Endodermal cell (in vitro differentiated cells): ENCODE results near the gene ABCB1. TPM values are rescaled to one million over a fixed set of nuclear protein-coding genes. Genes with fewer than 3 reads are reported as not detected.

Experiments used
- DNase-seq: peaks from one replicate; pipeline ENCODE4 v3.0.0-alpha.2; 2017
- H3K27ac ChIP-seq: 2 replicates; pipeline ENCODE4 v1.5.1; 2013; ENCODE audit warnings: mild to moderate bottlenecking, low read depth, low read length, moderate library complexity
- H3K27me3 ChIP-seq: 2 replicates; pipeline ENCODE4 v1.6.1; 2013; ENCODE audit warnings: mild to moderate bottlenecking, low read length, moderate library complexity; ENCODE audit not compliant: insufficient read depth, control insufficient read depth, poor library complexity, severe bottlenecking
- H3K36me3 ChIP-seq: 2 replicates; pipeline ENCODE4 v1.7.0; 2013; ENCODE audit warnings: mild to moderate bottlenecking, low read length, moderate library complexity; ENCODE audit not compliant: control insufficient read depth, insufficient read depth
- H3K4me1 ChIP-seq: one replicate; pipeline ENCODE4 v1.7.0; 2013; ENCODE audit warnings: low read length; ENCODE audit not compliant: control insufficient read depth, insufficient read depth
- H3K4me3 ChIP-seq: 2 replicates; pipeline ENCODE4 v1.5.1; 2013; ENCODE audit warnings: mild to moderate bottlenecking, low read length, moderate library complexity
- H3K9ac ChIP-seq: 2 replicates; pipeline ENCODE4 v1.6.1; 2013; ENCODE audit warnings: mild to moderate bottlenecking, low read length, moderate library complexity; ENCODE audit not compliant: poor library complexity, severe bottlenecking; ENCODE audit errors: extremely low read depth
- H3K9me3 ChIP-seq: 2 replicates; pipeline ENCODE4 v1.6.1; 2013; ENCODE audit warnings: mild to moderate bottlenecking, low read length, moderate library complexity; ENCODE audit not compliant: control insufficient read depth
- H3K27ac Mint-ChIP-seq: 2 replicates; pipeline ENCODE4 v1.8.0; 2020; ENCODE audit warnings: mixed read lengths
- H3K27me3 Mint-ChIP-seq: 2 replicates; pipeline ENCODE4 v1.8.0; 2021; ENCODE audit warnings: mild to moderate bottlenecking, mixed read lengths; ENCODE audit not compliant: insufficient read depth
- H3K36me3 Mint-ChIP-seq: 2 replicates; pipeline ENCODE4 v1.8.0; 2020; ENCODE audit warnings: low read depth, mixed read lengths
- H3K4me1 Mint-ChIP-seq: 2 replicates; pipeline ENCODE4 v1.8.0; 2020; ENCODE audit warnings: mixed read lengths
- H3K4me3 Mint-ChIP-seq: 2 replicates; pipeline ENCODE4 v1.8.0; 2020; ENCODE audit warnings: mild to moderate bottlenecking, moderate library complexity, mixed read lengths
- H3K9me3 Mint-ChIP-seq: 2 replicates; pipeline ENCODE4 v1.8.0; 2020; ENCODE audit warnings: mild to moderate bottlenecking, mixed read lengths
- CTCF ChIP-seq: fragments of 200-600 bp; sonication (generic); conservative IDR thresholded peaks from 2 replicates; pipeline ENCODE4 v1.5.0; 2021; ENCODE audit warnings: antibody characterized with exemption, mild to moderate bottlenecking
- WGBS, 2 experiments: methylation state at CpG; one replicate each; pipeline versions ENCODE4 v1.1.5 to v1.1.7; 2013; ENCODE audit warnings: missing lambda C conversion rate in 2 of 2, mixed read lengths in 1 of 2; ENCODE audit not compliant: insufficient coverage in 1 of 2, insufficient read length in 1 of 2; 5-methylcytosine and 5-hydroxymethylcytosine counted together
- total RNA-seq, 2 donors: library from RNA; stranded (reverse); fragmentation: NEBNext Ultra II Directional in 1 of 2; extraction: Animal tissue kit (Norgen Biotek cat#: 25700) in 1 of 2; gene quantifications; 2 replicates in 1 of 2; 3 replicates in 1 of 2; pipeline ENCODE4 v1.2.1, GENCODE V29; 2021

Gene ABCB1
- total RNA-seq, 2 donors from 2014 or later = 0.07 TPM; not detected in 1

- no peaks in the 10 kb centered on the region for H3K36me3 Mint-ChIP-seq
- 83 to 86% methylated on average over 8 to 9 of the region's 10 CpGs for whole genome bisulfite sequencing, 2 experiments
- H3K4me3 Mint-ChIP-seq = no peak overlapping the region
- no peak for DNase-seq
- Histone ChIP-seq H3K27ac (no peak overlapping the region), H3K27me3 (peaks cover 82% of the 10 kb centered on the region), H3K9me3 (no peaks in the 10 kb centered on the region), H3K36me3 (no peaks in the 10 kb centered on the region), H3K9ac (no peak overlapping the region), H3K4me1 (no peaks in the 10 kb centered on the region), H3K4me3 (no peak overlapping the region)
- H3K27ac Mint-ChIP-seq = no peak overlapping the region
- H3K27me3 Mint-ChIP-seq = peaks cover 68% of the 10 kb centered on the region
- no peak for TF ChIP-seq CTCF
- H3K9me3 Mint-ChIP-seq = no peaks in the 10 kb centered on the region
- peaks cover 5% of the 10 kb centered on the region for H3K4me1 Mint-ChIP-seq
Observed at GRCh38 chr7:87599336-87599735, 1.3 kb downstream of the ABCB1 start.

- no peaks in the 10 kb centered on the region for H3K9me3 ChIP-seq
- no peak overlapping the region for H3K4me3 ChIP-seq
- Mint-ChIP-seq H3K4me3 (no peak overlapping the region), H3K9me3 (no peaks in the 10 kb centered on the region), H3K4me1 (peaks cover 5% of the 10 kb centered on the region), H3K27ac (no peak overlapping the region), H3K27me3 (peaks cover 62% of the 10 kb centered on the region), H3K36me3 (no peaks in the 10 kb centered on the region)
- no peaks in the 10 kb centered on the region for H3K4me1 ChIP-seq
- WGBS, 2 experiments = 81 to 85% methylated on average over 4 of the region's 4 CpGs
- H3K36me3 ChIP-seq = no peaks in the 10 kb centered on the region
- TF ChIP-seq CTCF = no peak
- H3K27ac ChIP-seq = no peak overlapping the region
- H3K9ac ChIP-seq = no peak overlapping the region
- peaks cover 74% of the 10 kb centered on the region for H3K27me3 ChIP-seq
- DNase-seq = no peak
Observed at GRCh38 chr7:87598234-87599009, 2.3 kb downstream of the ABCB1 start.

GRCh38 chr7:87596696-87597095 is 4.0 kb downstream of the ABCB1 start:
- no peak for TF ChIP-seq CTCF
- no peak overlapping the region for H3K27ac ChIP-seq
- H3K27me3 Mint-ChIP-seq = peaks cover 47% of the 10 kb centered on the region
- no peak overlapping the region for H3K9ac ChIP-seq
- H3K4me3 Mint-ChIP-seq = no peak overlapping the region
- no peak overlapping the region for H3K4me3 ChIP-seq
- no peaks in the 10 kb centered on the region for H3K4me1 ChIP-seq
- H3K27ac Mint-ChIP-seq = no peak overlapping the region
- H3K9me3 ChIP-seq = no peaks in the 10 kb centered on the region
- no peak for DNase-seq
- peaks cover 67% of the 10 kb centered on the region for H3K27me3 ChIP-seq
- no peaks in the 10 kb centered on the region for H3K9me3 Mint-ChIP-seq
- no peaks in the 10 kb centered on the region for H3K36me3 ChIP-seq
- peaks cover 5% of the 10 kb centered on the region for H3K4me1 Mint-ChIP-seq
- H3K36me3 Mint-ChIP-seq = no peaks in the 10 kb centered on the region
- WGBS, 2 experiments = 77% methylated on average over 1 of the region's 1 CpG; no CpG with 5 or more reads in 1 of the 2 experiments
